WTC11 (cell line): ENCODE data around the gene IGLL1.
"Not testable (repeated sequence)": the region's sequence is repeated elsewhere in the genome, so short reads cannot be mapped to it uniquely, and the experiment has no call there.

Experiments used
- CREB1 ChIP-seq: sonication (generic); formaldehyde crosslinking; IDR thresholded peaks from 2 replicates; pipeline ENCODE4 v1.8.0; 2023; ENCODE audit warnings: mild to moderate bottlenecking, missing genetic modification reagents
- CTCF ChIP-seq: fragments of 200-600 bp; IDR thresholded peaks from 2 replicates; pipeline ENCODE4 v1.8.0; 2022; ENCODE audit warnings: antibody characterized with exemption
- ESRRA ChIP-seq: sonication (generic); formaldehyde crosslinking; IDR thresholded peaks from 2 replicates; pipeline ENCODE4 v1.8.1; 2022; ENCODE audit warnings: mild to moderate bottlenecking, missing genetic modification reagents, borderline replicate concordance
- JUN ChIP-seq: sonication (generic); formaldehyde crosslinking; IDR thresholded peaks from 2 replicates; pipeline ENCODE4 v1.8.0; 2023; ENCODE audit warnings: mild to moderate bottlenecking, missing genetic modification reagents
- NR2C2 ChIP-seq: sonication (generic); formaldehyde crosslinking; IDR thresholded peaks from 2 replicates; pipeline ENCODE4 v1.8.0; 2022; ENCODE audit warnings: mild to moderate bottlenecking, missing genetic modification reagents
- SP1 ChIP-seq: sonication (generic); formaldehyde crosslinking; conservative IDR thresholded peaks from 2 replicates; pipeline ENCODE4 v1.8.1; 2022; ENCODE audit warnings: missing genetic modification reagents

GRCh38 chr22:23541849-23542281 is 38.2 kb downstream of the IGLL1 start:
- TF ChIP-seq SP1 (CRISPR knock-in tag); NR2C2 (CRISPR knock-in tag); JUN (CRISPR knock-in tag); CREB1; ESRRA (CRISPR knock-in tag): not testable (repeated sequence)
- TF ChIP-seq CTCF = peak; percentile 75; the same call in 1 of the 2 replicates
